Hepatocyte (in vitro differentiated cells): Measurements from ENCODE around the gene AXIN1.

Source experiments
- CTCF ChIP-seq: fragments of 200-600 bp; sonication (generic); IDR thresholded peaks from 2 replicates; pipeline ENCODE4 v1.5.1; 2016; ENCODE audit warnings: antibody characterized with exemption, mild to moderate bottlenecking; ENCODE audit not compliant: poor library complexity
- EZH2 ChIP-seq: fragments of 200-600 bp; sonication (generic); IDR thresholded peaks from 2 replicates; pipeline ENCODE4 v1.6.1; 2016; ENCODE audit warnings: antibody characterized with exemption, mild to moderate bottlenecking, borderline replicate concordance
- EZH2phosphoT487 ChIP-seq: fragments of 200-600 bp; sonication (generic); IDR thresholded peaks from one replicate; pipeline ENCODE4 v1.6.1; 2018; ENCODE audit warnings: antibody characterized with exemption, mild to moderate bottlenecking, low read depth, moderate library complexity; ENCODE audit not compliant: unreplicated experiment, severe bottlenecking

- TF ChIP-seq CTCF (no peak), EZH2 (no peak), EZH2phosphoT487 (no peak)
These were observed 20.6 kb upstream of the AXIN1 start for GRCh38 chr16:373020-373598.
